ENCODE measurements around the gene EGFL7.

The EGFL7 gene

GRCh38 chr9:136662656-136663581 is at the start of gene EGFL7:
EGFL7 (plus strand) TSS chr9:136662916; CDS start chr9:136668283, 5,367 bp downstream.
- in situ Hi-C loops (cut with HindIII; ENCODE audit: low sequenced_read_pairs) = no loop called here

- in situ Hi-C loops (cut with HindIII; ENCODE audit: low sequenced_read_pairs) = no loop called here
These were observed 48.8 kb upstream of the EGFL7 start for GRCh38 chr9:136613824-136614371.

DNA sequence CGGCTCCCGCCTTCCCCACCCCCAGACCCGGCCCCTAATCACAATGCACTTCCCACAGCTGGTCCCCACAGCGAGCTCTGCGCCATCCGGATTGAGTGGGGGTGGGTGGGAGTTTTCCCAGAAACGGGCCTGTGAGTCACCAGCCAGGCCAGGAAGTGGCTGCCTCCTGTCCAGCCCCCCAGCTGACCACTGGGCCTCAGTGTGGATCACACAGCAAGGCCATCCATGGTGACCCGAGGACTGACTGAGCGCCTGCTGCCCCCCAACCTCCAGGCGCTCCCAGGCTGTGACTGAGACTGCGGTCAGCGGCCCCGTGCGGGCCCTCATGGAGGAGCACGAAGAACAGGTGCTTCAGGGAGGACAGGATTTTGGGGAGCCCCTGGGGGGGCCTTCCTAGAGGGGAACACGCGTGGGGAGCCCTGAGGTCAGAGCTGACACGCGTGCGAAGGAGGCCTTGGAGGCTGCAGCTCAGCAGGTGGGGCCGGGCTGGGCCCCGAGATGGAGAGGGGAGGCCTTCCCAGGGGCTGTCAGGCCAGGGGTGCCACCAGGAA is 48.3 kb upstream of the EGFL7 start:
- in situ Hi-C loops (cut with HindIII; ENCODE audit: low sequenced_read_pairs) = no loop called here

- in situ Hi-C loops (cut with HindIII; ENCODE audit: low sequenced_read_pairs) = no loop called here
These were observed 47.6 kb upstream of the EGFL7 start for GRCh38 chr9:136614967-136615623.

GRCh38 chr9:136615631-136616306 is 46.9 kb upstream of the EGFL7 start:
- in situ Hi-C loops (cut with HindIII; ENCODE audit: low sequenced_read_pairs) = no loop called here

DNA sequence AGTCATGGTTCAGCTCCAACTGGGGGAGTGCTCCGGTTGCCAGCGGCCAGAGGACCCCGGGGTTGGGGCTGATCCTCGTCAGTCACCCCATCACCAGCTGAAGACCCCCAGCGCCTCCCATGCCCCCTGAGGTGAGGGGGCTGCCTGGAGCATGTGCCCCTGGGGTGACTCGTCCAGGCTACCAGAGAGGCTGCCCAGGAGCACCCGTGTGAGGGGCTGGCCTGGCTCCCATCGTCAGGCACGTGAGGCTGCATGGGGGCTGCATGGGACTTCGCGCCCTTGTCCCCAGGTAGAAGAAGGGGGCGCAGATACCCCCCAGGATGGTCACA is 46.4 kb upstream of the EGFL7 start:
- in situ Hi-C loops (cut with HindIII; ENCODE audit: low sequenced_read_pairs) = no loop called here

- in situ Hi-C loops (cut with HindIII; ENCODE audit: low sequenced_read_pairs) = no loop called here
These were observed 45.6 kb upstream of the EGFL7 start for GRCh38 chr9:136616948-136617695.

DNA sequence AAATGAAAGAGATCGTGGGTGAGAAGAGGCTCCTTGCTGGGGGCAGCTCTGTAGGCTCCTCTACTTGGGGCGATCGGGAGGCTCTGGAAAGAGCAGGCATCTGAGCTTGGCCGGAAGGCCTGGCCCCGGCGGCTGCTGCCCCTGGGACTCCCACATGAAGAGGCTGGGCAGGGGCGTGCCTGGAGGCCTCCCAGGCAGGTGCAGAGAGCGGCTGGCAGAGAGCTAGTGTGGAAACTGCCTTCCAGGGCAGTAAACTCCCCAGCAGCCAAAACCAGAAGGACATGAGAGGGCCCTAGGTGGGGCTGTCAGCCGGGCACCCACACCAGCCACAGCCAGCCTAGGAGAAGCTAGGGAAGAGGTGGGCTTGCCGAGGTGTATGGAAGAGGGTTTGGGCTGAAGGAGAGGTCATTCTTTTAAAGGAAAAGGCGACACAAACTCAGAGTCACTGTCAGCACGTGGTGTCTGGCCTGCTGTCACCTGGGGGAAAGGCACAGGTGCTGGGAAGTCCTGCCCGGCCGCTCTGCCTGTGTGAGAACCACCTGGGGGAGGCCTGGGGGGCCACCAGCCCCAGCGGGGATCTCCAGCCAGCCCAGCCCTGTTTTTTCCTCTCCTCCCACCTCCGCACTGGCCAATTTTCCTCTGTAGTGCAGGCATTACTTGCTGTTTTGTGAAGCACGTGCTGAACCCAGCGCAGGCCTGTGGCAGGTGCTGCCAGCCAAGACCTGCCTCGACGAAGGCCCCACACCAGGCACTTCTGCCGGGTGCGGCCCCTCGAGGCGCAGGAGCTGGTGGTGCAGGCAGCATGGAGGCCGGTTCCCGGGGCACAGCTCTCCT is 44.8 kb upstream of the EGFL7 start:
- in situ Hi-C loops (cut with HindIII; ENCODE audit: low sequenced_read_pairs) = no loop called here

- in situ Hi-C loops (cut with HindIII; ENCODE audit: low sequenced_read_pairs) = no loop called here
These were observed 43.9 kb upstream of the EGFL7 start for GRCh38 chr9:136618580-136619547.

DNA sequence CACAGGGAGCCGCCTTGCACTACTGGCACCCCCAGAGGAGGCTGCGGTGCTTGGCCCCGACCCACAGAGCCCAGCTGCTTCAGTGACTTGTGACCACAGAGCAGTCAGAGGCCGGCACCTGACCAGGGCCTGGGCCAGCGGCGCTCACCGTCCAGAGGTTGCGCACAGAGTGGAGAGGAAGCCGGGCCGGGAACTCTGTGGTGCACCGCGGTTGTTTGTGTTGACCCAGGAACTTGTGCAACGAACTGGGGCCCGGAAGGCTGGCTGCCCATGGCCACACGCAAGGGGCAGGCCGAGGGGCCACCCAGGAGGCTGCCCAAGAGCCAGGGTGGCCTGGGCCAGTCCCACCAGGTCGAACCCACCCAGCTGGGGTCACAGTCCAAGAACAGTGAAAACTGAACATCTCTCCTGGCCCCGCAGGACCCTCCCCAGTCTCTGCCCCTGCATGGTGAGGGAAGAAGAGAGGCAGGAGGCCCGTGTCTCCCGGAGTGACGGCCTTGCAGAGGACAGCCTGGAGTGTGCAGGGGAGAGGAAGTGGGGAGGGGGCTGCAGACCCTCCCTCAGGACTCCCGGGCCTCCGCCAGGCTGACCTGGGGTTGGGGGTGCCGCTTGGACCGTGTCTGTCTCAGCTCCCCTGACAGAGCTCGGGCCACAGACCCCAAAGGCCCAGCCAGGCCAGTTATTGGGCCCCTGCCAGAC is 42.8 kb upstream of the EGFL7 start:
- in situ Hi-C loops (cut with HindIII; ENCODE audit: low sequenced_read_pairs) = no loop called here

DNA sequence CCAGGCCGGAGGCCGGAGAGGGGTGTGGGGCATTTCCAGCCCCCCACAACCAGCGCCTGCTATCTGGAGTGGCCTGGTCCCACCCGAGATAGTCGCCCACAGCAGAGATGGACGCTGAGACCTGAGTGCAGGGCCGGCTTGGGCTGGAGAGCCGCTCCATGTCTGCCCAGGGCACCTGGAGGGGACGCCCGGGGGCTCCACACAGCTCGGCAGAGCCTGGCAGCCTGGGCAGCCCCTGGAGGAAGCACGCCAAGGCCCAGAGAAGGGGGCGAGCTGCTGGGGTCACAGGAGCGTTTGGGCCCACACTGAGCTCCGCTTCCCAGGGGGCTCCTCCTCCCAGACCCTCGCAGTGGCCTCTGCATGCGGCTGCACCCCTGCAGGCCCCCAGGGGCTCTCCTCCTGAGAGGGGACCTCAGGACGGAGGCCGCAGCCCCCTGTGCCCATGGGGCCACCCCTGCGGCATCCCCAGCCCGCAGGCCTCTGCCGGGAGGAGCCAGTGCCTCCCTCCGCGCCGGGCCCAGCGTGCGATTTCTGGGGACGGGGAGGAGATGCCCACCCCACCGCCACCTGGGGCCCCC is 42.2 kb upstream of the EGFL7 start:
- in situ Hi-C loops (cut with HindIII; ENCODE audit: low sequenced_read_pairs) = no loop called here

DNA sequence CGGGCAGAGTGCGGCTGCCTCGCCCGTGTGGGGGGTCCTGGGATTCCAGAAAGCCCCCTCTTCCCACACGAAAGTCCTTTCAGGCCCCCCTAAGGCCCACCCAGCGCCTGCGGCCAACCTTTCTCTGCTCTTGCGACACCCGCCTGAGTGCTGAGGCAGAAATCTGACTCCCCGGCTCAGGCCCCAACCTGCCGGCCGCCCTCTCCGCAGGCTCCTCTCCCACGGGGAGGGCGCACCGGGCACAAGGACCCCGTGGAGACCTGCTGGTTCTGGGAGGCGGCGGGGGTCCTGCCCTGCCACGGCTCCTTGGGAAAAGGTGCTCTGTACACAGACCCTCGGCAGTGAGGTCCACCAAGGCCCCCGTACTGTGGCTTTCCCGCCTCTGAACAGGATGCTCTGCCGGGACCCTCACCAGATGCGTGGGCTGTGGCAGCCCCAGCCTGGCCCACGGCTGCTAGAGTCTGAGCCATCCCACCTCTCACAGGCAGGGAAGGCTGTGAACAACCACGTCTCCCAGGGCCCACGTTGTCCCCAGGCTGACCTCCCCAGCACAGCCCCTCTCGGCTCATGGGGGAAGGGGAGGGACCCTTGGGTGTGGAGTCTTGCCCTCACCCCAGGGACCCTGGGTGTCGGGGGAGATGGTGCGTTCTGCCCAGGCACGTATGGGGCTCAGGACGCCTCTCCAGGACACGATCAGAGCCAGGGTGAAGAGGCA is 41.5 kb upstream of the EGFL7 start:
- in situ Hi-C loops (cut with HindIII; ENCODE audit: low sequenced_read_pairs) = no loop called here

DNA sequence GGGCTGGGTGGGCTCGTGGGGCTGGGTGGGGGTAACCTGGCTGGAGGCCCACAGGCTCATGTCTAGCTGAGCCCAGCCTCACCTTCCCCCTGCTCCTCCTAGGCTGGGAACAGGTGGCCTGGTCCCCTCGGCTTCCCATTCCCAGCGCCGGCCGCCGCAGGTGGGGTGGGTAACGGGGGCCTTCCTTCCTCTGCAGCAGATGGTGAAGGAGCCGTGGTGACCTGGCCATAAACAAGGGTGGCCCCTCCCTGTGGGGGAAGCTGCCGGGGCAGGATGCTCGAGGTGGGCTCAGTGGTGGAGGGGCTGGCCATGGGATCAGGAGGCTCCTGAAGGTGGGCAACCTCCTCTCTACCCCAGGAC is 41.0 kb upstream of the EGFL7 start:
- in situ Hi-C loops (cut with HindIII; ENCODE audit: low sequenced_read_pairs) = no loop called here

DNA sequence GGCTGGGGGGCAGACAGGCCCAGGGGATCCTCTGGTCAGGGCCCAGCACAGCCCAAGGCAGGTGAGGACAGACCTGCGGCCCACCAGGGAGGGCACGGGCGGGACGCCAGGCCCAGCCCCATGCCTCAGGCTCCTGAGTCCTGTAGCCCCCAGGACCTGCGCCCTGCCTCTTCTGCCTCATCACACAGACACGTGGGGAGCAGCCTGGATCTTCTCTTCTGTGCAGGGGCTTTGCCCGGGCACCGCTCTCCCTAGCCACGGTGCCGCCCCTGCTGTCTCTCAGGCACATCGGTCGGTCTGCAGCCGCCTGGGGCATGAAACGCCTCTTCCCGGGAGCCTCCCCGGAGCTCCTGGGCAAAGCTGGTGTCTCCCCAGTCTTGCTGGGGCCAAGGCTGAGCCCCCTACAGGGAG is 40.2 kb upstream of the EGFL7 start:
- in situ Hi-C loops (cut with HindIII; ENCODE audit: low sequenced_read_pairs) = no loop called here

GRCh38 chr9:136623016-136623841 is 39.5 kb upstream of the EGFL7 start:
- in situ Hi-C loops (cut with HindIII; ENCODE audit: low sequenced_read_pairs) = no loop called here

DNA sequence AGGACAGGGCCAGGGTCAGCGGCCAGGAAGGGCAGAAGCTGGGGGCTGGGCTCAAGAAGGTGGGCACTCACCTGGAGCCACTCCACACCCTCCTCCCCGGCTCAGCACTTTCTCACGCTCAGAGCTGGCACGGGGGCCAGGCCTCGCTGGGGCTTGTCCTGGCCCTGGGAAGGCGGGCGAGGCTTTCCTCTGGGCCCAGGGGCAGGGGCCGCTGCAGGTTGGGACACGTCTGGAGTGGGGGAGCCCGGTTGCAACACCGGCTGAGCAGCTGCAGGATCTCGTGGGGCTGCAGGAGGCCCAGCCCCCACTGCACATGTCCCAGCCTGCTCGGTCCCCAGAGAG is 38.9 kb upstream of the EGFL7 start:
- in situ Hi-C loops (cut with HindIII; ENCODE audit: low sequenced_read_pairs) = no loop called here

All from endothelial cell of hepatic sinusoid (primary cell).